ENCODE data around the gene MOSPD3.

Gene MOSPD3

DNA sequence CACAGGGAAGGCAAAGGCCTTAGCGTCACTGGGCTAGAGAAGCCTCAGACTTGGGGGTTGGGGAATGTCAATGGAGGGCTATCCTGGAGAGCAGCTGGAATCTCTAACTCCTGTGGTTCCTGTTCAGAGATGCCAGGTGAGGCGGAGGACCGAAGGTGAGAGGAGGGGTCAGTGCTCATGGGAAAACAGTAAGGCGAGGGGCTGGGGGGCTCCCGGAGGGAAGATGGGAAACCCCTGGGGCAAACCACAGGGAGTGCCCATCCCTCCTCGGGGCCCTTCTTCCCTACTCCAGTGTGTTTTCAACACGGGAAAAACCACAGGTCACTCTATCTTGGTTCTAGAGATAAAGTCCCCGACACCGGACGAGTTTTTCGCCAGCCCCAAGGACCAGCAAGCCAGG, 29.7 kb upstream of the MOSPD3 start:
- no peak overlapping the region for H3K9ac ChIP-seq
- H3K79me2 ChIP-seq (ENCODE audit: insufficient read depth, low read depth) = peaks cover 4% of the 10 kb centered on the region; the same call in 1 of the 2 replicates
- H3K36me3 ChIP-seq (ENCODE audit: insufficient read depth) = no peaks in the 10 kb centered on the region
- peaks cover 12% of the 10 kb centered on the region for H3K4me1 ChIP-seq (ENCODE audit: low read depth, poor library complexity, severe bottlenecking)
- no peaks in the 10 kb centered on the region for H4K20me1 ChIP-seq (ENCODE audit: insufficient read depth)
- TF ChIP-seq, protein P1, sequence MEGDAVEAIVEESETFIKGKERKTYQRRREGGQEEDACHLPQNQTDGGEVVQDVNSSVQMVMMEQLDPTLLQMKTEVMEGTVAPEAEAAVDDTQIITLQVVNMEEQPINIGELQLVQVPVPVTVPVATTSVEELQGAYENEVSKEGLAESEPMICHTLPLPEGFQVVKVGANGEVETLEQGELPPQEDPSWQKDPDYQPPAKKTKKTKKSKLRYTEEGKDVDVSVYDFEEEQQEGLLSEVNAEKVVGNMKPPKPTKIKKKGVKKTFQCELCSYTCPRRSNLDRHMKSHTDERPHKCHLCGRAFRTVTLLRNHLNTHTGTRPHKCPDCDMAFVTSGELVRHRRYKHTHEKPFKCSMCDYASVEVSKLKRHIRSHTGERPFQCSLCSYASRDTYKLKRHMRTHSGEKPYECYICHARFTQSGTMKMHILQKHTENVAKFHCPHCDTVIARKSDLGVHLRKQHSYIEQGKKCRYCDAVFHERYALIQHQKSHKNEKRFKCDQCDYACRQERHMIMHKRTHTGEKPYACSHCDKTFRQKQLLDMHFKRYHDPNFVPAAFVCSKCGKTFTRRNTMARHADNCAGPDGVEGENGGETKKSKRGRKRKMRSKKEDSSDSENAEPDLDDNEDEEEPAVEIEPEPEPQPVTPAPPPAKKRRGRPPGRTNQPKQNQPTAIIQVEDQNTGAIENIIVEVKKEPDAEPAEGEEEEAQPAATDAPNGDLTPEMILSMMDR (conservative IDR thresholded peaks at IDR 0.05; ENCODE audit: low read depth, low read length) = no peak
- no peak overlapping the region for H3K4me2 ChIP-seq
- no peak overlapping the region for H2AFZ ChIP-seq (ENCODE audit: low read depth)
- peaks cover under 1% of the 10 kb centered on the region; the same call in 1 of the 2 replicates for H3K27me3 ChIP-seq (ENCODE audit: insufficient read depth, low read depth)
- H3K4me3 ChIP-seq (IDR thresholded peaks at IDR 0.05; ENCODE audit: insufficient read depth, low read depth, low read length) = no peak overlapping the region
- H3K27ac ChIP-seq = no peak overlapping the region

DNA sequence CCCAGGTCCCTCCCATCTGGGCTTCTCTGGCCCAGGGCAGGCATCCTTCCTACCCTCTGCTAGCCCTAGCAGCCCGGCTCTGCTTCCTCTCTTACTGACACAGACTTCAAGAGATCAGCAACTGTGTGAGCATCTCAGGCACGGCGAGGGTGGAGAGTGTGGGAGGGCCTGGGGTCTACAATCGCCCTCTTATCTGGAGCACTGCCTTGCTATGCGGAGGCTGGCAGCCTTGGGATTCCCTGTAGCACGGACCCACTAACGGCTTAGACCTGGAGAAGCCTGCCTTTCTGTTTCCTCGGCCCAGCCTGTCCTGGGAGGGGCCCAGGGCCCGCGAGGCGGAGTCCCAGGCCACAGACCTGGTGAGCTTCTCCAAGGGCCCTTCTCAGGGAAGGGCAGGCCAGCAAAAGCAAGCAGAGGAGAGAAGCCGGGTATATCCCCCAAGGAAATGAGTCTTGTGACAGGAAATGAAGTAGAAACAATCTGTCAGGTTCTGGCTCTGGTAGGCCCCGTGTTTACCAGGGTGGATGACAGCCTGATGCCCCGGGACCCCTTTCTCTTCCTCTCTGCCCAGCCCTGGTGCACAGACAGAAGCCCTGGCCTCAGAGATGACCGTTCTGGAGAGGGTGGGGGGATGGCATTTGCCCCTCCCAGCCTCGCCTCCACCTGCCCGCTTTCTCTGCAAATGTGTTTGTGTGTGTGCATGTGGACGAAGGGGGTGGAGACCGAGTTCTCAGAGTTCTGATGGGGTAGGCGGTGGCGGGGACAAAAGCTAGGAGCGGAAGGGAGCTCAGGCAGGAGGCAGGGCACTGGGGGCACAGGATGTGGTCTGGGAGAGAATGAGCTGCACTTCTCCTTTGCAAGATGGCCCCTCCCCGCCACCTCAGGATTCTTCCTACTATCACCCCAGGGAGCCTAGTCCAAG, 28.9 kb upstream of the MOSPD3 start:
- H3K27ac ChIP-seq = no peak overlapping the region
- H3K36me3 ChIP-seq (ENCODE audit: insufficient read depth) = no peaks in the 10 kb centered on the region
- TF ChIP-seq, protein P1 (conservative IDR thresholded peaks at IDR 0.05; ENCODE audit: low read depth, low read length) = no peak
- H3K4me1 ChIP-seq (ENCODE audit: low read depth, poor library complexity, severe bottlenecking) = peaks cover 12% of the 10 kb centered on the region
- H3K4me3 ChIP-seq (IDR thresholded peaks at IDR 0.05; ENCODE audit: insufficient read depth, low read depth, low read length) = no peak overlapping the region
- H3K9ac ChIP-seq = no peak overlapping the region
- peaks cover 6% of the 10 kb centered on the region; the same call in 1 of the 2 replicates for H3K27me3 ChIP-seq (ENCODE audit: insufficient read depth, low read depth)
- no peak overlapping the region for H3K4me2 ChIP-seq
- no peak overlapping the region for H2AFZ ChIP-seq (ENCODE audit: low read depth)
- no peaks in the 10 kb centered on the region for H4K20me1 ChIP-seq (ENCODE audit: insufficient read depth)
- peaks cover 4% of the 10 kb centered on the region; the same call in 1 of the 2 replicates for H3K79me2 ChIP-seq (ENCODE audit: insufficient read depth, low read depth)

DNA sequence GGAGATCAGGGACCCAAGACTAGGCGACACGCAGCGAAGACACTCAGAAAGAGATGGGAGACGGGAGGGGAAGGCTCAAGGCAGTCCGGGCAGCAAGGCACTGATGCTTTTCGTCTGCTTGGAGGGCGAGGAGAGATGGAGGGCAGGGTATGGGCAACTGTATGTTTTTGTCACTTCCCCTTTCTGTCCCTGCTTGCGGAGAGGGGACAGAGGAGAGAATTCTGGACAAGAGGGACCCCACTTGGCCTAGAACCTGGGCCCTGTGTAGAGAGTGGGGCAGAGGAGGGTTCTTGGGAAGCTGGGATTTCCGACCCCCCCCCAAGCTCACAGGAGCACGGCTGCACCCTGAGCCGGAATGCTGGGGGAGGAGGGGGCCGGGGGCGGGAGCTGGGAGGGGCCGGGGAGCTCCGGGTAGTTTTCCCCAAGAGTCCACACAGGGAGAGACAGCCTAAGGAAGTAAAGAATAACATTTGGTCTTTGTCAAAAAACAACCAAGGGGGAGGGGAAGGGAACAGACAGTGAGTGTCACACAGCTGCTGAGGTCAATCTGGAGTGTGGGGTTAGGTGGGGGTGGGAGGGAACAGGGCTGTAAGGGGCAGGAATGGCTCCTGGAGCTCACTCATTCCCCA, 28.2 kb upstream of the MOSPD3 start:
- peaks cover 8% of the 10 kb centered on the region for H3K27me3 ChIP-seq (ENCODE audit: insufficient read depth, low read depth)
- H3K4me2 ChIP-seq = peak overlapping the region; percentile 80; the same call in 1 of the 2 replicates
- H3K4me1 ChIP-seq (ENCODE audit: low read depth, poor library complexity, severe bottlenecking) = peaks cover 12% of the 10 kb centered on the region
- H4K20me1 ChIP-seq (ENCODE audit: insufficient read depth) = no peaks in the 10 kb centered on the region
- H3K36me3 ChIP-seq (ENCODE audit: insufficient read depth) = no peaks in the 10 kb centered on the region
- no peak overlapping the region for H3K9ac ChIP-seq
- H3K27ac ChIP-seq = no peak overlapping the region
- peaks cover 4% of the 10 kb centered on the region; the same call in 1 of the 2 replicates for H3K79me2 ChIP-seq (ENCODE audit: insufficient read depth, low read depth)
- no peak overlapping the region for H3K4me3 ChIP-seq (IDR thresholded peaks at IDR 0.05; ENCODE audit: insufficient read depth, low read depth, low read length)
- TF ChIP-seq, protein P1 (conservative IDR thresholded peaks at IDR 0.05; ENCODE audit: low read depth, low read length) = no peak
- no peak overlapping the region for H2AFZ ChIP-seq (ENCODE audit: low read depth)

DNA sequence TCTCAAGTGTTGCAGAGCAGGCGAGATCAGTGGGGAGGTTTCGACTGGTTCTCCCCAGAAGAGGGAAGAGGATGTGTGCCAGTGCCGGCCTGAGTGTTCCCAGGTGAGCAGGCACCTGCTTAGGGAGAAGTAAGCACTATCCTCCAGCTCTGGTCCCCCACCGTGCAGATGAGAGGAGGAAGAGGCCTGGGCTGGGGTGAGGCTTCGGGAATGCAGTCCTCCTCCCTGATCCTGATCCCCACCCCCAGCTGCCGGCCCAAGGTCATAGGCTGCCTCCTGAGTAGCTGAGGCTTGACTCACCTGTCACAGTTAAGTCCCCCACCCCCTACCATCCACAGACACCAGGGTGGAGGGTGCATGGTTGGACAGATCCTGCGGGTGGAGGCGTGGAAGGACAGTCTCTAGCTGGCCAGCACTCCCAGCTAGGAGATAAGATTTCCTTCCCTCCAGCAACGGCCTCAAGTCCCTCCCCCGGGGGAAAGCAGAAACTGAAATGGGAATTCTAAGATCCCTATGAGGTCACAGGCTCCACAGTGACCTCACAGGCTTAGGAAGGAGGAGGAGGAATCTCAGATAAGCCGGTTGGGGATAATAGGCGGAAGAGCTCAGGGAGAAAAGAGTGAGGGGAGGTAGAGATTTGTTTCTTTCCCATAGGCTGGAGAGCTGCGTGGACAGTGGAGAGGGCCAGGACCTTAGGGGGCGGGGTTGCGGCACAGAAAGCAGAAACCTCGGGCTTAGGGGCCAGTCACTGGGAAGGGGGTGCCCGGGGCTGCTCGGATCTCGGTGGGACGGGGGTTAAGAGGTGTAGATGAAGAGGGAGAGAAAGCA, 27.4 kb upstream of the MOSPD3 start:
- Histone ChIP-seq H3K4me2 (peak overlapping the region; percentile 80), H3K27ac (no peak overlapping the region), H3K4me3 (IDR thresholded peaks at IDR 0.05; ENCODE audit: insufficient read depth, low read depth, low read length) (no peak overlapping the region), H3K36me3 (ENCODE audit: insufficient read depth) (no peaks in the 10 kb centered on the region), H4K20me1 (ENCODE audit: insufficient read depth) (no peaks in the 10 kb centered on the region), H3K9ac (peak overlapping the region; percentile 72; the same call in 1 of the 2 replicates), H3K27me3 (ENCODE audit: insufficient read depth, low read depth) (peaks cover 16% of the 10 kb centered on the region), H3K79me2 (ENCODE audit: insufficient read depth, low read depth) (peaks cover 4% of the 10 kb centered on the region; the same call in 1 of the 2 replicates), H2AFZ (ENCODE audit: low read depth) (peak overlapping the region; percentile 41; the same call in 1 of the 2 replicates), H3K4me1 (ENCODE audit: low read depth, poor library complexity, severe bottlenecking) (peaks cover 12% of the 10 kb centered on the region)
- TF ChIP-seq, protein P1 (conservative IDR thresholded peaks at IDR 0.05; ENCODE audit: low read depth, low read length) = no peak
